Activated CD8-positive, alpha-beta memory T cell treated with anti-CD3 and anti-CD28 coated beads for 1 hour (primary cell): ENCODE measurements around the gene GFRA1.

Experiments
- DNase-seq, 2 donors: peaks; one replicate each; pipeline ENCODE4 v3.0.0-alpha.2; 2020; ENCODE audit warnings: low read depth in 1 of 2; ENCODE audit errors: extremely low read depth in 1 of 2

Gene GFRA1

DNA sequence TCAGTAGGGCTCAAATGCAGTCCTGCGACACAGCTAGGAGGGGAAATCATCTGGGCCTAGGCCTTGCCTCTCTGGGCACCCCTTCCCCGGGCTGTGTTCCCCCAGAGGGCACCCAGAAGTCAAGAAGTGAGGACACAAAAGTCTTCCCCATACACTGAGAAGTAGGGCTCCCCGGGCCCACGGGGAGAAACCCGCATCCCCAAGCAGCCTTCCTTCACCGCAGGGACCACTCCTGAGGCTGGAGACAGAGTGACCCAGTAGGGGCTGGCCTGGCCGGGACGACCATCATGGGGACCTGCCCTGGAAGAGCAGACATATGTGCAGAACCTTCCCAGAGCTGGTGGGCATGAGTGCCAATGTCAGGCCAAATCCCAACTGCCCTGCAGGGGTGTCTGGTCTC is 163.5 kb downstream of the GFRA1 start:
- DNase-seq, result no peak

DNA sequence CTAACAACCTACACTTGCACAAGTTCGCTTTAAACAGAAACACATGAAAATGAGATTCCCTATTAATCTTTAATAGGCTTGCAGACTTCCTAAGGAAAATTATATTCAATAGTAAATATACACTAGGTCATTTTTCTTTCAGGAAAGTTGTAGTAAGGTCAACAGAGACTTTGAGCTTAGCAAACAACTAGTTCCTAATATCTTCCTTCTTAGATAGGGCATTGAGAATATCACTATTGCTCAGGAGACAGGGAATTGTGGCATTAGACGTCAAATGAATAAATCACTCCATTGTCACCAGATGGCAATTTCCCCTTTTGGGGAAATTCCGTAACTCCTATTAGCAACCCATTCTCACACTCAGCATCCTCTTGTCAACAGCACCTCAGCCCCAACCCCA is 164.9 kb downstream of the GFRA1 start:
- no peak for DNase-seq

GRCh38 chr10:116106611-116107010 is 166.4 kb downstream of the GFRA1 start:
- DNase-seq, result no peak

- no peak for DNase-seq
Measured at GRCh38 chr10:116105264-116105663, 167.7 kb downstream of the GFRA1 start.

GRCh38 chr10:116104210-116104932 is 168.6 kb downstream of the GFRA1 start:
- DNase-seq, result no peak

GRCh38 chr10:116103668-116104067 is 169.3 kb downstream of the GFRA1 start:
- no peak for DNase-seq

DNA sequence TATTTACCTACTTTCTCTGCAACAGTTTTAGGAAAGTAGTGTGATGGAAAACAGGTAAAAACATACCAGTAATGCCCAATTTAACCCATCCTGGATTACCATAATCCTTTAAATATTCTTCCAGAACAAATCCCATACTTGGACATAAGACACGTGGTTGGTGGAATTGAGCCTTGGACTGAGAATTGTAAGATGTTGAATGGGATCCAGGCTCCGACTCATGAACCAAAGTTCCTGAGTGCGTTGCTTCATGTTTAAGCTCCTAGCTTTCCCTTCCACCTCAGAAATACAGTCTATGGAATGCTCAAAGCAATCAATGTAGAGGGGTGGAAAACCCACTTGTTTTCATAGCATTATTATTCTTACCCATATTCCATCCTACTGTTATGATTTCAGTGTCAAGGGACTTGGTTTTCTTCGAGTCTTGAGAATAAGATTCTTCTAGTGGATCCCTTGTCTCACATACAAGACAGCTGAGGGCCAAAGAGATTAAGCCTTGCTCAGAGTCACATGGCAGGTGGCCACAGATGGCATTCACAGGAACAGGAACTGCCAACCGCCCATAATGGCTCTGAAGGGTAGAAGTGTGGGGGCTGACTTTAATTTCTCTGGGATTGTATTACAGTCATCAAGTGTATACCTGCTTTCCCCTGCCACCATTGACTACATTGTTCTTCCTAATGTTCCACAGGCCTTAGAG is 171.2 kb downstream of the GFRA1 start:
- DNase-seq, result no peak

DNA sequence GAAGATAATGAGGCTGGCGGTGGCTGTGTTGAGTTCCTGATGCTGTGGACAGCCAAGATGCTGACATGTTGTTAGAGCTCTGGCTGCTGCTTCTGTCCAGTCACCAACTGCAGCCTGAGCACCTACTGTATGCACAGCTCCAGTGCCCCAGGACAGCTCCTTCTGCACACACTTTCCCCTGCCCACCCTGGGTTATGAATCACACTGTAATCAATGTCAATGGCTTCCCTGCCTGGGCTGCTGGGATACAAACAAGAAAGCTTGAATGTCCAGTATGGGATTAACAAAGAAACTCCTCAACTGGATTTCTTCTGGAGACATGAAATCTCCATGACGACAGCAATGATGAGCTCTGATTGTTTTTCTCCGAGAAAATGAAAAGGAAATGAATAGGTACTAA is 172.0 kb downstream of the GFRA1 start:
- no peak for DNase-seq

GRCh38 chr10:116099023-116099420 is 174.0 kb downstream of the GFRA1 start:
- no peak for DNase-seq

GRCh38 chr10:116098411-116099022 is 174.5 kb downstream of the GFRA1 start:
- DNase-seq, result no peak

DNA sequence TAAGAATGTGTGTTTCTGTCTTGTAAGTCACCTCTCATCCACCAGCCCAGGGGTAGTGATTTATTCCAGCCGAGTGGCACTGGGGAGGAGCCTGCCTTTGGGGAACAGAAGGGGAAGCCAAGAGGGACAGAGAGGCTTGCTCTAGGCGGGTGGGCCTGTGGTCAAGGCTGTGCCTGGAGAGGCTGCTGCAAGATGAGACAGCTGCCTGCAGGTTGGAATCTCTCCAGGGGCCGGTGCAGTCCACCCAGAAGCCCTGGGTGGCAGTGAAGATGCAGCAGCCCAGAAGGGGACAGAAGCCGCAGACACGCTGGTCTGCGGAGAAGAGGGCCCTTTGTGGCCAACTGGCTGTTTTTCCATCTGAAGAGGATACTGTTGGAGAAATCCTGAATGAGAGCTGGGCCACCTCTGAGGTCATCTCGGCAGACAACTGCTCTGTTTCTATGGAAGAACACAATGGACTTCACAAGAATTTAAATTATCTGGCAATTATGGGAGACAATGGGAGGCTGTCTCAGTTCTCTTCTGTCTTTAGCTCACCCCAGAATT is 175.7 kb downstream of the GFRA1 start:
- DNase-seq, result no peak

GRCh38 chr10:116096526-116096925 is 176.5 kb downstream of the GFRA1 start:
- no peak for DNase-seq

GRCh38 chr10:116094356-116094755 is 178.7 kb downstream of the GFRA1 start:
- no peak for DNase-seq

DNA sequence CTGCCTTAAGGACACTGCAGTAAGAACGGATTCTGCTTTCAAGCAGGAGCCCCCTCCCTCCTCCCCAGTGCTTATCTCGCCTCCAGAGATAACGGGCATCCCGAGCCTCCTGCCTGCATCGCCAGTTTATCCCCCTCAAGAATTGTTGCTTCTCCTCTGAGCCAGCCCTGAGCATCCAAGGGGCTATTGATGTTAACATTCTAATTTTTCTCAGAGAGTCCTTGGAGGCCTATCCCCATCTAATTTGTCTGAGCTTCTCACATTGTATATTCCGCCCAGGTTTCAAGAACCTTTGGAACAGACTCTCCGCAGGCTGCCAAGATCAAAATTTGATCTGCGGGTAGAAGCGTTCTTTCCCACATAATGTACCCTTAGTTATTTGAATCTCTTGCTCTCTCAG is 180.0 kb downstream of the GFRA1 start:
- no peak for DNase-seq

- no peak for DNase-seq
Measured at GRCh38 chr10:116088985-116089384, 184.0 kb downstream of the GFRA1 start.

- no peak for DNase-seq
Measured at GRCh38 chr10:116085323-116085722, 187.7 kb downstream of the GFRA1 start.

GRCh38 chr10:116084161-116084560 is 188.8 kb downstream of the GFRA1 start:
- DNase-seq, result no peak

- DNase-seq, result no peak
Measured at GRCh38 chr10:116083226-116083762, 189.7 kb downstream of the GFRA1 start.

DNA sequence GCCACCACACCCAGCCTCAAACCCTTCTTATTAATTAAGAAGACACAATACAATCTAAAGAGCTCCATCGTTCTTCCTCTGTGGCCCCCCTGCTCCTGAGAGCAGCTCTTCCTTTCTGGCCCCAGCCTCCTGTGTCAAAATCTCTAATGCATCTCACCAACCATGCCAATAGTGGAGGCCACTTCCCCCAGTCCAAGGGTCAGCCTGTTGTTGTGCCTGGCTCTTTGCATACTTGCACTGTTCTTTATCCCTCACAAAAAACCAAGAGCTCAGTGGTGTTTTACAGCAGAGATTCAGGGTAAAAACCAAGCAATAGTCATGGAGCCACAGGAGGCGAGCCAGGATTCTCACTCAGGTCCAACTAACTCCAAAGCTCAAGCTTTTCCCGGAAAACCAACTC is 190.2 kb downstream of the GFRA1 start:
- no peak for DNase-seq

- no peak for DNase-seq
Measured at GRCh38 chr10:116082206-116082605, 190.8 kb downstream of the GFRA1 start.

DNA sequence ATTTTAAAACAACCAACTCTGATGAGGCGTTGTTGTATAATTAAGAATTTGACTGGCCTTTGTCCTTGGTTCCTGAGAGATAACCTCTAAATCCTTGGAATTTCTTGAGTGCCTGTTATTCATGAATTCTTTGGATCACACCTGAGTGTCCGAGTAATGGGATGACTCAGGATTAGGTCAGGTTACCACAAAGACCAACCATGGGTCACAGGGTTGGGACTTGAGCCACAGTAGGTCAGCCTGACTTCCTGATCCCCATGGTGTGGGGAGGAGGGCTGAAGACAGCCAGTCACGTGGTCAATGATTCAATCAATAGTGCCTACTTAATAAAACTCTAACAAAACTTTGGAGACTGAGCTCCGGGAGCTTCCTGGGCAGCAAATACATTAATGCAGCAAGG is 192.5 kb downstream of the GFRA1 start:
- no peak for DNase-seq

DNA sequence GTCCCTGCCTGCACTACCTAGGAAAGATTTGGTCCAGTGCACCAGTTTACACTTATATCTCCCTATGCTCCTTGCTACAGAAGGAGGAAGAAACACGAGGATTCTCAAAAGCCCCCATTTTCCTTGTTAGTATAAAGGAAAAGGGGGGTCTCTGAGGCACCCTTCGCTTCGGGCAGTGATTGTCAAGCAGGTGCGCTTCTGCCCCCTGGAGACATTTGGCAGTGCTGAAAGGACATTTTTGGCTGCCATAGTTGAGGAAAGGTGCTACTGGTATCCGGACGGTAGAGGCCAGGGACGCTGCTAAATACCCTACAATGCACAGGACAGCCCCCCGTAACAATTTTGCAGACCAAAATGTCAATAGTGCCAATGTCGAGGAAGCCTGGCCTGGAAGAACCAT is 193.7 kb downstream of the GFRA1 start:
- no peak for DNase-seq
